Gastroesophageal sphincter (tissue), 2 donors: ENCODE data around the gene EXOC4.

ENCODE experiments used
- POLR2A ChIP-seq, 2 donors: fragments of 450-650 bp; IDR thresholded peaks; one replicate each; pipeline ENCODE4 v1.6.1; 2017; ENCODE audit warnings: antibody characterized with exemption in 2 of 2, mild to moderate bottlenecking in 2 of 2, moderate library complexity in 1 of 2
- POLR2AphosphoS5 ChIP-seq: sonication (generic); formaldehyde crosslinking; IDR thresholded peaks from one replicate; pipeline ENCODE4 v1.6.1; 2017; ENCODE audit warnings: antibody characterized with exemption

GRCh38 chr7:133367561-133367960, 114.7 kb downstream of the EXOC4 start:
- TF ChIP-seq POLR2AphosphoS5 (no peak), POLR2A (IDR thresholded peaks at IDR 0.05) (no peak)
